ENCODE results near the gene GAMT. TPM values are rescaled to one million over a fixed set of nuclear protein-coding genes. Genes with fewer than 3 reads are reported as not detected.

The GAMT gene
- total RNA-seq, 5 donors from 2014 or later (not counting 1 experiment from before 2014, with no cell fraction given): 11.8 to 18.1 (median 13.7) TPM

- H3K4me3 Mint-ChIP-seq: no peak overlapping the region
- Histone ChIP-seq H3K27ac (ENCODE audit: low read length) (no peak overlapping the region), H3K9me3 (no peaks in the 10 kb centered on the region), H3K4me1 (ENCODE audit: control insufficient read depth in 1 of 2, extremely low read depth in 1 of 2, insufficient read depth in 2 of 2, low read length in 2 of 2) (peaks cover 0 to 14% of the 10 kb centered on the region in 2 experiments), H3K36me3 (ENCODE audit: control insufficient read depth in 2 of 2, extremely low read depth in 1 of 2, insufficient read depth in 1 of 2, low read length in 1 of 2) (peaks cover 13 to 53% of the 10 kb centered on the region in 2 donors), H3K27me3 (replicated peaks in 1 of 2; ENCODE audit: control insufficient read depth in 2 of 2, extremely low read depth in 1 of 2, insufficient read depth in 2 of 2, low read length in 1 of 2) (no peaks in the 10 kb centered on the region), H3K4me3 (ENCODE audit: control insufficient read depth in 1 of 2, extremely low read depth in 1 of 2, low read length in 1 of 2) (no peak overlapping the region)
- DNase-seq (no peak), ATAC-seq (replicated peaks in 1 of 4) (no peak)
- WGBS (ENCODE audit: insufficient coverage): 100% methylated on average over 15 of the region's 39 CpGs
- no peaks in the 10 kb centered on the region for H3K27me3 Mint-ChIP-seq
- ChIA-PET POLR2A (no interaction called here), CTCF (no interaction called here)
- H3K27ac Mint-ChIP-seq: no peak overlapping the region
- no peaks in the 10 kb centered on the region for H3K9me3 Mint-ChIP-seq
- H3K4me1 Mint-ChIP-seq: peaks cover 12 to 13% (median 12%) of the 10 kb centered on the region in 3 donors
- peaks cover 14% of the 10 kb centered on the region for H3K36me3 Mint-ChIP-seq
These were observed 33.3 kb upstream of the GAMT start for GRCh38 chr19:1434577-1435060.

- H3K4me3 ChIP-seq (ENCODE audit: control insufficient read depth in 1 of 2, extremely low read depth in 1 of 2, low read length in 1 of 2): no peak overlapping the region
- H3K9me3 ChIP-seq: no peaks in the 10 kb centered on the region
- peaks cover 12% of the 10 kb centered on the region for H3K36me3 Mint-ChIP-seq
- no peak overlapping the region for H3K27ac ChIP-seq (ENCODE audit: low read length)
- ChIA-PET CTCF (no interaction called here), POLR2A (no interaction called here)
- H3K4me1 Mint-ChIP-seq: peaks cover 7 to 8% (median 8%) of the 10 kb centered on the region in 3 donors
- peaks cover 13 to 57% of the 10 kb centered on the region in 2 donors for H3K36me3 ChIP-seq (ENCODE audit: control insufficient read depth in 2 of 2, extremely low read depth in 1 of 2, insufficient read depth in 1 of 2, low read length in 1 of 2)
- no peaks in the 10 kb centered on the region for H3K27me3 Mint-ChIP-seq
- no peaks in the 10 kb centered on the region for H3K9me3 Mint-ChIP-seq
- no peaks in the 10 kb centered on the region for H3K27me3 ChIP-seq (replicated peaks in 1 of 2; ENCODE audit: control insufficient read depth in 2 of 2, extremely low read depth in 1 of 2, insufficient read depth in 2 of 2, low read length in 1 of 2)
- no peak overlapping the region for H3K27ac Mint-ChIP-seq
- no peak for ATAC-seq (replicated peaks in 1 of 4)
- no peak for DNase-seq
- no peak overlapping the region for H3K4me3 Mint-ChIP-seq
- peaks cover 0 to 7% of the 10 kb centered on the region in 2 experiments for H3K4me1 ChIP-seq (ENCODE audit: control insufficient read depth in 1 of 2, extremely low read depth in 1 of 2, insufficient read depth in 2 of 2, low read length in 2 of 2)
- WGBS (ENCODE audit: insufficient coverage): 95% methylated on average over 17 of the region's 17 CpGs
These were observed 32.7 kb upstream of the GAMT start for GRCh38 chr19:1434040-1434366.

GRCh38 chr19:1433119-1434039, 32.0 kb upstream of the GAMT start:
- H3K9me3 ChIP-seq: no peaks in the 10 kb centered on the region
- H3K36me3 ChIP-seq (ENCODE audit: control insufficient read depth in 2 of 2, extremely low read depth in 1 of 2, insufficient read depth in 1 of 2, low read length in 1 of 2): peaks cover 16 to 62% of the 10 kb centered on the region in 2 donors
- H3K4me1 Mint-ChIP-seq: peaks cover 5 to 8% (median 7%) of the 10 kb centered on the region in 3 donors
- ChIA-PET POLR2A (no interaction called here), CTCF (no interaction called here)
- no peak overlapping the region for H3K4me3 ChIP-seq (ENCODE audit: control insufficient read depth in 1 of 2, extremely low read depth in 1 of 2, low read length in 1 of 2)
- H3K27ac ChIP-seq (ENCODE audit: low read length): no peak overlapping the region
- 92% methylated on average over 38 of the region's 47 CpGs for WGBS (ENCODE audit: insufficient coverage)
- ATAC-seq (replicated peaks in 1 of 4) (no peak), DNase-seq (no peak)
- H3K9me3 Mint-ChIP-seq: no peaks in the 10 kb centered on the region
- H3K4me1 ChIP-seq (ENCODE audit: control insufficient read depth in 1 of 2, extremely low read depth in 1 of 2, insufficient read depth in 2 of 2, low read length in 2 of 2): peaks cover 0 to 6% of the 10 kb centered on the region in 2 experiments
- H3K27me3 Mint-ChIP-seq: no peaks in the 10 kb centered on the region
- H3K4me3 Mint-ChIP-seq: no peak overlapping the region
- no peaks in the 10 kb centered on the region for H3K27me3 ChIP-seq (replicated peaks in 1 of 2; ENCODE audit: control insufficient read depth in 2 of 2, extremely low read depth in 1 of 2, insufficient read depth in 2 of 2, low read length in 1 of 2)
- no peak overlapping the region for H3K27ac Mint-ChIP-seq
- H3K36me3 Mint-ChIP-seq: peaks cover 12% of the 10 kb centered on the region

GRCh38 chr19:1432507-1432887, 31.2 kb upstream of the GAMT start:
- Mint-ChIP-seq H3K4me3 (no peak overlapping the region), H3K4me1 (no peaks in the 10 kb centered on the region), H3K9me3 (no peaks in the 10 kb centered on the region), H3K36me3 (peaks cover 9% of the 10 kb centered on the region), H3K27ac (no peak overlapping the region), H3K27me3 (no peaks in the 10 kb centered on the region)
- Histone ChIP-seq H3K27ac (ENCODE audit: low read length) (no peak overlapping the region), H3K9me3 (no peaks in the 10 kb centered on the region), H3K4me1 (ENCODE audit: control insufficient read depth in 1 of 2, extremely low read depth in 1 of 2, insufficient read depth in 2 of 2, low read length in 2 of 2) (peaks cover 0 to under 1% of the 10 kb centered on the region in 2 experiments), H3K36me3 (ENCODE audit: control insufficient read depth in 2 of 2, extremely low read depth in 1 of 2, insufficient read depth in 1 of 2, low read length in 1 of 2) (peaks cover 16 to 71% of the 10 kb centered on the region in 2 donors), H3K27me3 (replicated peaks in 1 of 2; ENCODE audit: control insufficient read depth in 2 of 2, extremely low read depth in 1 of 2, insufficient read depth in 2 of 2, low read length in 1 of 2) (no peaks in the 10 kb centered on the region), H3K4me3 (ENCODE audit: control insufficient read depth in 1 of 2, extremely low read depth in 1 of 2, low read length in 1 of 2) (no peak overlapping the region)
- DNase-seq (no peak), ATAC-seq (replicated peaks in 1 of 4) (no peak)
- CTCF ChIA-PET: no interaction called here
- WGBS (ENCODE audit: insufficient coverage): 89% methylated on average over 5 of the region's 16 CpGs
- POLR2A ChIA-PET: no interaction called here

- Mint-ChIP-seq H3K36me3 (peaks cover 9% of the 10 kb centered on the region), H3K4me3 (no peak overlapping the region), H3K9me3 (no peaks in the 10 kb centered on the region), H3K4me1 (no peaks in the 10 kb centered on the region), H3K27ac (no peak overlapping the region), H3K27me3 (no peaks in the 10 kb centered on the region)
- CTCF ChIA-PET: no interaction called here
- no peak for ATAC-seq (replicated peaks in 1 of 4)
- no peaks in the 10 kb centered on the region for H3K27me3 ChIP-seq (replicated peaks in 1 of 2; ENCODE audit: control insufficient read depth in 2 of 2, extremely low read depth in 1 of 2, insufficient read depth in 2 of 2, low read length in 1 of 2)
- peaks cover 16 to 75% of the 10 kb centered on the region in 2 donors for H3K36me3 ChIP-seq (ENCODE audit: control insufficient read depth in 2 of 2, extremely low read depth in 1 of 2, insufficient read depth in 1 of 2, low read length in 1 of 2)
- no peak overlapping the region for H3K27ac ChIP-seq (ENCODE audit: low read length)
- WGBS (ENCODE audit: insufficient coverage): 91% methylated on average over 17 of the region's 24 CpGs
- H3K4me3 ChIP-seq (ENCODE audit: control insufficient read depth in 1 of 2, extremely low read depth in 1 of 2, low read length in 1 of 2): no peak overlapping the region
- no peak for DNase-seq
- H3K9me3 ChIP-seq: no peaks in the 10 kb centered on the region
- no peaks in the 10 kb centered on the region for H3K4me1 ChIP-seq (ENCODE audit: control insufficient read depth in 1 of 2, extremely low read depth in 1 of 2, insufficient read depth in 2 of 2, low read length in 2 of 2)
- POLR2A ChIA-PET: no interaction called here
These were observed 30.6 kb upstream of the GAMT start for GRCh38 chr19:1431759-1432506.

GRCh38 chr19:1430246-1430645, 28.9 kb upstream of the GAMT start:
- ATAC-seq (replicated peaks in 1 of 4): peak in 1 of 4 experiments; percentile 8
- Histone ChIP-seq H3K27ac (ENCODE audit: low read length) (no peak overlapping the region), H3K4me1 (ENCODE audit: control insufficient read depth in 1 of 2, extremely low read depth in 1 of 2, insufficient read depth in 2 of 2, low read length in 2 of 2) (no peaks in the 10 kb centered on the region), H3K36me3 (ENCODE audit: control insufficient read depth in 2 of 2, extremely low read depth in 1 of 2, insufficient read depth in 1 of 2, low read length in 1 of 2) (peaks cover 18 to 86% of the 10 kb centered on the region in 2 donors), H3K27me3 (replicated peaks in 1 of 2; ENCODE audit: control insufficient read depth in 2 of 2, extremely low read depth in 1 of 2, insufficient read depth in 2 of 2, low read length in 1 of 2) (no peaks in the 10 kb centered on the region), H3K9me3 (no peaks in the 10 kb centered on the region), H3K4me3 (ENCODE audit: control insufficient read depth in 1 of 2, extremely low read depth in 1 of 2, low read length in 1 of 2) (no peak overlapping the region)
- DNase-seq: no peak
- H3K9me3 Mint-ChIP-seq: no peaks in the 10 kb centered on the region
- H3K27ac Mint-ChIP-seq: no peak overlapping the region
- CTCF ChIA-PET: no interaction called here
- peaks cover 8% of the 10 kb centered on the region for H3K36me3 Mint-ChIP-seq
- H3K4me3 Mint-ChIP-seq: no peak overlapping the region
- 98% methylated on average over 9 of the region's 14 CpGs for WGBS (ENCODE audit: insufficient coverage)
- no peaks in the 10 kb centered on the region for H3K4me1 Mint-ChIP-seq
- POLR2A ChIA-PET: no interaction called here
- no peaks in the 10 kb centered on the region for H3K27me3 Mint-ChIP-seq
